MM.1S (cell line): ENCODE results near the gene SLC2A1.
A peak's percentile ranks its signal among the peaks of the same experiment; 100 is the strongest.
"Not testable (repeated sequence)": the region's sequence is repeated elsewhere in the genome, so short reads cannot be mapped to it uniquely, and the experiment has no call there.

Experiments used
- DNase-seq: peaks from one replicate; pipeline ENCODE4 v3.0.0-alpha.2; 2015
- H2AFZ ChIP-seq: fragments of 300-600 bp; sonication (generic); 2 replicates; pipeline ENCODE4 v1.6.0; 2016; ENCODE audit warnings: antibody characterized with exemption, low read length
- H3F3A ChIP-seq: fragments of 300-600 bp; sonication (generic); 2 replicates; pipeline ENCODE4 v1.6.1; 2016; ENCODE audit warnings: mild to moderate bottlenecking, antibody characterized with exemption, low read length, moderate library complexity, mixed read lengths; ENCODE audit not compliant: insufficient read depth
- H3K27ac ChIP-seq: fragments of 300-600 bp; sonication (generic); 2 replicates; pipeline ENCODE4 v1.5.1; 2016; ENCODE audit warnings: mild to moderate bottlenecking, low read length
- H3K27me3 ChIP-seq: fragments of 300-600 bp; sonication (generic); replicated peaks from 2 replicates; pipeline ENCODE4 v1.6.0; 2016; ENCODE audit warnings: low read length; ENCODE audit not compliant: insufficient read depth
- H3K36me3 ChIP-seq: fragments of 300-600 bp; sonication (generic); replicated peaks from 2 replicates; pipeline ENCODE4 v1.6.1; 2016; ENCODE audit warnings: mild to moderate bottlenecking, low read length, mixed read lengths; ENCODE audit not compliant: insufficient read depth
- H3K4me1 ChIP-seq: fragments of 300-600 bp; sonication (generic); 2 replicates; pipeline ENCODE4 v1.6.1; 2016; ENCODE audit warnings: low read length, mixed read lengths
- H3K4me2 ChIP-seq: fragments of 300-600 bp; sonication (generic); 2 replicates; pipeline ENCODE4 v1.6.0; 2016; ENCODE audit warnings: low read depth, low read length
- H3K4me3 ChIP-seq: fragments of 300-600 bp; sonication (generic); 2 replicates; pipeline ENCODE4 v1.5.1; 2016; ENCODE audit warnings: low read length, mixed read lengths
- H3K79me2 ChIP-seq: fragments of 300-600 bp; sonication (generic); 2 replicates; pipeline ENCODE4 v1.6.1; 2016; ENCODE audit warnings: mixed run types, low read length, mixed read lengths
- H3K9ac ChIP-seq: fragments of 300-600 bp; sonication (generic); 2 replicates; pipeline ENCODE4 v1.6.1; 2016; ENCODE audit warnings: low read length, mixed read lengths
- H3K9me2 ChIP-seq: fragments of 300-600 bp; sonication (generic); replicated peaks from 2 replicates; pipeline ENCODE4 v1.6.1; 2016; ENCODE audit warnings: mild to moderate bottlenecking, low read length, mixed read lengths; ENCODE audit not compliant: insufficient read depth
- H3K9me3 ChIP-seq: fragments of 300-600 bp; sonication (generic); replicated peaks from 2 replicates; pipeline ENCODE4 v1.6.1; 2016; ENCODE audit warnings: mild to moderate bottlenecking, low read length, mixed read lengths; ENCODE audit not compliant: insufficient read depth
- H4K20me1 ChIP-seq: fragments of 300-600 bp; sonication (generic); 2 replicates; pipeline ENCODE4 v1.6.1; 2016; ENCODE audit warnings: mild to moderate bottlenecking, low read length, moderate library complexity, mixed read lengths; ENCODE audit not compliant: insufficient read depth
- CTCF ChIP-seq: fragments of 300-600 bp; sonication (generic); IDR thresholded peaks from 2 replicates; pipeline ENCODE4 v1.5.1; 2016; ENCODE audit warnings: antibody characterized with exemption, low read length, mixed read lengths
- EZH2 ChIP-seq: fragments of 300-600 bp; sonication (generic); optimal IDR thresholded peaks from 2 replicates; pipeline ENCODE3; 2017; ENCODE audit warnings: low read depth, mild to moderate bottlenecking, antibody characterized with exemption, low read length, mixed read lengths
- EZH2phosphoT487 ChIP-seq: fragments of 300-600 bp; sonication (generic); IDR thresholded peaks from 2 replicates; pipeline ENCODE4 v1.6.1; 2018; ENCODE audit warnings: antibody characterized with exemption, low read length

Gene SLC2A1

GRCh38 chr1:42922687-42923366, 35.8 kb downstream of the SLC2A1 start:
- H4K20me1 ChIP-seq: no peaks in the 10 kb centered on the region
- 0 out of 2 replicates have a peak, but pooled peaks cover 3% of the 10 kb centered on the region for H3K36me3 ChIP-seq
- H3K27ac ChIP-seq: no peak overlapping the region
- no peak for TF ChIP-seq EZH2
- TF ChIP-seq CTCF: peak; percentile 83
- H3K4me1 ChIP-seq: peaks cover 6% of the 10 kb centered on the region
- no peaks in the 10 kb centered on the region for H3K9me3 ChIP-seq
- H3K27me3 ChIP-seq: no peaks in the 10 kb centered on the region
- no peak overlapping the region for H3K9ac ChIP-seq
- H2AFZ ChIP-seq: peak overlapping the region; percentile 68
- H3K4me2 ChIP-seq: peak overlapping the region; percentile 28; the same call in 1 of the 2 replicates
- H3K4me3 ChIP-seq: no peak overlapping the region
- peaks cover 21% of the 10 kb centered on the region for H3F3A ChIP-seq
- no peaks in the 10 kb centered on the region for H3K9me2 ChIP-seq
- peak; percentile 64 for DNase-seq
- H3K79me2 ChIP-seq: no peaks in the 10 kb centered on the region

- Histone ChIP-seq H3K27me3 (no peaks in the 10 kb centered on the region), H2AFZ (no peak overlapping the region), H3K9me3 (no peaks in the 10 kb centered on the region), H3K4me2 (no peak overlapping the region), H3F3A (peaks cover 21% of the 10 kb centered on the region), H3K4me3 (no peak overlapping the region), H3K9me2 (no peaks in the 10 kb centered on the region), H3K27ac (no peak overlapping the region), H4K20me1 (no peaks in the 10 kb centered on the region), H3K4me1 (peaks cover 6% of the 10 kb centered on the region), H3K36me3 (no peaks in the 10 kb centered on the region), H3K9ac (no peak overlapping the region), H3K79me2 (no peaks in the 10 kb centered on the region)
- no peak for DNase-seq
- no peak for TF ChIP-seq EZH2
These were observed 36.9 kb downstream of the SLC2A1 start for GRCh38 chr1:42921769-42922168.

- H3K4me1 ChIP-seq: not testable (repeated sequence)
These were observed 39.0 kb downstream of the SLC2A1 start for GRCh38 chr1:42919651-42920050.

GRCh38 chr1:42917241-42917495, 41.5 kb downstream of the SLC2A1 start:
- Histone ChIP-seq H3K9ac (no peak overlapping the region), H3K4me3 (no peak overlapping the region), H3K27ac (no peak overlapping the region), H3K9me2 (no peaks in the 10 kb centered on the region), H3K36me3 (no peaks in the 10 kb centered on the region), H3K4me2 (no peak overlapping the region), H3K9me3 (no peaks in the 10 kb centered on the region), H3F3A (no peaks in the 10 kb centered on the region), H3K27me3 (no peaks in the 10 kb centered on the region), H3K4me1 (no peaks in the 10 kb centered on the region), H3K79me2 (no peaks in the 10 kb centered on the region), H2AFZ (no peak overlapping the region), H4K20me1 (no peaks in the 10 kb centered on the region)
- no peak for DNase-seq
- TF ChIP-seq CTCF (no peak), EZH2 (no peak), EZH2phosphoT487 (no peak)

More at GRCh38 chr1:42919651-42920050, 39.0 kb downstream of the SLC2A1 start:
- not testable (repeated sequence) for H3K9ac ChIP-seq, H3K36me3 ChIP-seq, H3K27me3 ChIP-seq, H4K20me1 ChIP-seq, H3K4me2 ChIP-seq, H3K9me2 ChIP-seq, H3K27ac ChIP-seq, H3K79me2 ChIP-seq, DNase-seq, H3K9me3 ChIP-seq, H3K4me3 ChIP-seq, H2AFZ ChIP-seq
- H3F3A ChIP-seq: peaks cover 11% of the 10 kb centered on the region
